ENCODE data around the gene SLC25A23. TPM values are rescaled to one million over a fixed set of nuclear protein-coding genes. Genes with fewer than 3 reads are reported as not detected.
"Not testable (repeated sequence)": the region's sequence is repeated elsewhere in the genome, so short reads cannot be mapped to it uniquely, and the experiment has no call there.

Gene SLC25A23
- total RNA-seq, 1 experiment from 2014 or later = 59.5 TPM

- intact Hi-C loops (cut with micrococcal nuclease; ENCODE audit: unreplicated experiment) = no loop called here
- DNase-seq = no peak
- ChIA-PET POLR2A (ENCODE audit: unreplicated experiment) (no interaction called here), CTCF (interaction anchor here (0.6 kb wide), 1 partner anchor 77 kb away, joined by 5 read pairs; no protein-coding TSS in a partner anchor)
- Histone ChIP-seq H3F3A (ENCODE audit: insufficient read depth, low read depth) (peaks cover 3% of the 10 kb centered on the region; the same call in 1 of the 2 replicates), H3K4me3 (no peak overlapping the region), H3K79me2 (ENCODE audit: low read depth) (no peaks in the 10 kb centered on the region), H3K9me3 (ENCODE audit: insufficient read depth, low read depth) (no peaks in the 10 kb centered on the region), H3K36me3 (ENCODE audit: low read depth) (no peaks in the 10 kb centered on the region), H3K4me2 (no peak overlapping the region), H3K9me2 (ENCODE audit: insufficient read depth) (no peaks in the 10 kb centered on the region), H4K20me1 (ENCODE audit: insufficient read depth) (no peaks in the 10 kb centered on the region), H3K4me1 (replicated peaks; ENCODE audit: insufficient read depth) (no peaks in the 10 kb centered on the region), H3K27me3 (ENCODE audit: insufficient read depth, low read depth) (no peaks in the 10 kb centered on the region), H2AFZ (no peak overlapping the region), H3K27ac (no peak overlapping the region)
- TF ChIP-seq CTCF (conservative IDR thresholded peaks at IDR 0.05) (no peak), EZH2 (IDR thresholded peaks at IDR 0.05; ENCODE audit: low read depth) (no peak)
- no TSS peak for BruUV-seq (replicated peaks)
Measured at GRCh38 chr19:6406401-6406800, 53.2 kb downstream of the SLC25A23 start.

- intact Hi-C loops (cut with micrococcal nuclease; ENCODE audit: unreplicated experiment) = no loop called here
- Histone ChIP-seq H3K9me2 (ENCODE audit: insufficient read depth) (no peaks in the 10 kb centered on the region), H3K4me3 (no peak overlapping the region), H3K9me3 (ENCODE audit: insufficient read depth, low read depth) (no peaks in the 10 kb centered on the region), H3K4me1 (replicated peaks; ENCODE audit: insufficient read depth) (no peaks in the 10 kb centered on the region), H3K27me3 (ENCODE audit: insufficient read depth, low read depth) (no peaks in the 10 kb centered on the region), H4K20me1 (ENCODE audit: insufficient read depth) (no peaks in the 10 kb centered on the region), H3K36me3 (ENCODE audit: low read depth) (no peaks in the 10 kb centered on the region), H3K79me2 (ENCODE audit: low read depth) (no peaks in the 10 kb centered on the region), H3F3A (ENCODE audit: insufficient read depth, low read depth) (no peaks in the 10 kb centered on the region), H2AFZ (no peak overlapping the region), H3K27ac (no peak overlapping the region), H3K4me2 (no peak overlapping the region)
- no peak for DNase-seq
- CTCF ChIA-PET = no interaction called here
- no peak for TF ChIP-seq EZH2 (IDR thresholded peaks at IDR 0.05; ENCODE audit: low read depth)
- no peak for TF ChIP-seq CTCF (conservative IDR thresholded peaks at IDR 0.05)
- BruUV-seq (replicated peaks) = no TSS peak
- POLR2A ChIA-PET (ENCODE audit: unreplicated experiment) = interaction anchor here (0.7 kb wide), 1 partner anchor 30 kb away, joined by 5 read pairs; the partner anchor contains the start of gene ALKBH7
Measured at GRCh38 chr19:6402837-6403608, 56.6 kb downstream of the SLC25A23 start.

- no peaks in the 10 kb centered on the region for H3K36me3 ChIP-seq (ENCODE audit: low read depth)
- no peak for DNase-seq
- ChIA-PET CTCF (no interaction called here), POLR2A (ENCODE audit: unreplicated experiment) (no interaction called here)
- no peaks in the 10 kb centered on the region for H3K9me3 ChIP-seq (ENCODE audit: insufficient read depth, low read depth)
- H3K27ac ChIP-seq = no peak overlapping the region
- H4K20me1 ChIP-seq (ENCODE audit: insufficient read depth) = no peaks in the 10 kb centered on the region
- intact Hi-C loops (cut with micrococcal nuclease; ENCODE audit: unreplicated experiment) = no loop called here
- H3F3A ChIP-seq (ENCODE audit: insufficient read depth, low read depth) = no peaks in the 10 kb centered on the region
- no peaks in the 10 kb centered on the region for H3K27me3 ChIP-seq (ENCODE audit: insufficient read depth, low read depth)
- no peak overlapping the region for H3K4me2 ChIP-seq
- no peak overlapping the region for H2AFZ ChIP-seq
- H3K9me2 ChIP-seq (ENCODE audit: insufficient read depth) = no peaks in the 10 kb centered on the region
- TF ChIP-seq CTCF (conservative IDR thresholded peaks at IDR 0.05) (no peak), EZH2 (IDR thresholded peaks at IDR 0.05; ENCODE audit: low read depth) (no peak)
- H3K79me2 ChIP-seq (ENCODE audit: low read depth) = no peaks in the 10 kb centered on the region
- no TSS peak for BruUV-seq (replicated peaks)
- H3K4me3 ChIP-seq = no peak overlapping the region
- no peaks in the 10 kb centered on the region for H3K4me1 ChIP-seq (replicated peaks; ENCODE audit: insufficient read depth)
Measured at GRCh38 chr19:6402058-6402457, 57.5 kb downstream of the SLC25A23 start.

- H3K27me3 ChIP-seq (ENCODE audit: insufficient read depth, low read depth); H3K27ac ChIP-seq; H3K9me3 ChIP-seq (ENCODE audit: insufficient read depth, low read depth); H3K9me2 ChIP-seq (ENCODE audit: insufficient read depth); intact Hi-C loops (cut with micrococcal nuclease; ENCODE audit: unreplicated experiment); H3F3A ChIP-seq (ENCODE audit: insufficient read depth, low read depth); H2AFZ ChIP-seq; H3K4me3 ChIP-seq; H3K4me1 ChIP-seq (replicated peaks; ENCODE audit: insufficient read depth); CTCF ChIA-PET; DNase-seq; H3K36me3 ChIP-seq (ENCODE audit: low read depth); H4K20me1 ChIP-seq (ENCODE audit: insufficient read depth); H3K4me2 ChIP-seq; BruUV-seq (replicated peaks); H3K79me2 ChIP-seq (ENCODE audit: low read depth): not testable (repeated sequence)
- POLR2A ChIA-PET (ENCODE audit: unreplicated experiment) = interaction anchor here (0.6 kb wide), 1 partner anchor 28 kb away, joined by 3 read pairs; the partner anchor contains the start of gene ALKBH7
Measured at GRCh38 chr19:6400062-6400944, 59.3 kb downstream of the SLC25A23 start.
